SU-DHL-6 (cell line): ENCODE results near the gene PCDHGA3.

Source experiments
- EZH2phosphoT487 ChIP-seq: fragments of 200-600 bp; sonication (generic), shearing (Covaris generic); conservative IDR thresholded peaks from 2 replicates; pipeline ENCODE4 v1.6.1; 2018; ENCODE audit warnings: mild to moderate bottlenecking, antibody characterized with exemption, low read length, moderate library complexity, mixed read lengths
- TF ChIP-seq, protein P1 (sequence below): fragments of 200-600 bp; sonication (generic); IDR thresholded peaks from one replicate; pipeline ENCODE4 v1.5.1; 2017; ENCODE audit warnings: antibody characterized with exemption, mild to moderate bottlenecking, low read length, moderate library complexity; ENCODE audit not compliant: insufficient read depth, poor library complexity, severe bottlenecking

DNA sequence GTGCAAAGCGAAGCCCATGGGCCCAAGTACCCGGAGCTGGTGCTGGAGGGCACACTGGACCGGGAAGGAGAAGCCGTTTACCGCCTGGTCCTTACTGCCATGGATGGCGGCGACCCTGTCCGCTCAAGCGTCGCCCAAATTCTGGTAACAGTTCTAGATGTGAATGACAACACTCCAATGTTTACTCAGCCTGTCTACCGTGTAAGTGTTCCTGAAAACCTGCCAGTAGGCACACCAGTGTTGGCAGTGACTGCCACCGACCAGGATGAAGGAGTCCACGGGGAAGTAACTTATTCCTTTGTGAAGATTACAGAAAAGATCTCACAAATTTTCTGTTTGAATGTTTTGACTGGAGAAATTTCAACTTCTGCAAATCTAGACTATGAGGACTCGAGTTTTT lies 31.0 kb downstream of the PCDHGA3 start:
- TF ChIP-seq, protein P1, sequence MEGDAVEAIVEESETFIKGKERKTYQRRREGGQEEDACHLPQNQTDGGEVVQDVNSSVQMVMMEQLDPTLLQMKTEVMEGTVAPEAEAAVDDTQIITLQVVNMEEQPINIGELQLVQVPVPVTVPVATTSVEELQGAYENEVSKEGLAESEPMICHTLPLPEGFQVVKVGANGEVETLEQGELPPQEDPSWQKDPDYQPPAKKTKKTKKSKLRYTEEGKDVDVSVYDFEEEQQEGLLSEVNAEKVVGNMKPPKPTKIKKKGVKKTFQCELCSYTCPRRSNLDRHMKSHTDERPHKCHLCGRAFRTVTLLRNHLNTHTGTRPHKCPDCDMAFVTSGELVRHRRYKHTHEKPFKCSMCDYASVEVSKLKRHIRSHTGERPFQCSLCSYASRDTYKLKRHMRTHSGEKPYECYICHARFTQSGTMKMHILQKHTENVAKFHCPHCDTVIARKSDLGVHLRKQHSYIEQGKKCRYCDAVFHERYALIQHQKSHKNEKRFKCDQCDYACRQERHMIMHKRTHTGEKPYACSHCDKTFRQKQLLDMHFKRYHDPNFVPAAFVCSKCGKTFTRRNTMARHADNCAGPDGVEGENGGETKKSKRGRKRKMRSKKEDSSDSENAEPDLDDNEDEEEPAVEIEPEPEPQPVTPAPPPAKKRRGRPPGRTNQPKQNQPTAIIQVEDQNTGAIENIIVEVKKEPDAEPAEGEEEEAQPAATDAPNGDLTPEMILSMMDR: no peak
- no peak for TF ChIP-seq EZH2phosphoT487
